Transverse colon (tissue), 4 donors: ENCODE results near the gene TRIM7. TPM values are rescaled to one million over a fixed set of nuclear protein-coding genes. Genes with fewer than 3 reads are reported as not detected.

ENCODE experiments used
- DNase-seq: peaks from one replicate; pipeline ENCODE4 v3.0.0-alpha.2; 2019
- H3K27ac ChIP-seq, 4 donors: fragments of 200-600 bp; sonication (generic); 2 replicates each; pipeline ENCODE4 v1.5.1; 2016 to 2018; ENCODE audit warnings: inconsistent platforms in 4 of 4
- H3K27me3 ChIP-seq: fragments of 200-600 bp; sonication (generic); 2 replicates; pipeline ENCODE4 v1.5.1; 2017; ENCODE audit warnings: inconsistent platforms
- H3K36me3 ChIP-seq, 4 donors: fragments of 200-600 bp; sonication (generic); 2 replicates each; pipeline ENCODE4 v1.5.1; 2017 to 2019; ENCODE audit warnings: inconsistent platforms in 4 of 4
- H3K4me1 ChIP-seq, 4 donors: fragments of 200-600 bp; sonication (generic); 2 replicates each; pipeline ENCODE4 v1.5.1; 2017 to 2020; ENCODE audit warnings: inconsistent platforms in 4 of 4
- H3K4me3 ChIP-seq, 4 donors: fragments of 200-600 bp; sonication (generic); 1 replicate in 1 of 4; 2 replicates in 3 of 4; pipeline versions ENCODE4 v1.5.1 to v1.6.1; 2017 to 2019; ENCODE audit warnings: inconsistent platforms in 4 of 4
- H3K9me3 ChIP-seq, 2 donors: fragments of 200-600 bp; sonication (generic); 2 replicates each; pipeline ENCODE4 v1.5.1; 2017 to 2019; ENCODE audit warnings: inconsistent platforms in 2 of 2
- CTCF ChIP-seq, 5 experiments: fragments of 200-600 bp in 3 of 5; fragments of 450-650 bp in 2 of 5; sonication (generic) in 3 of 5; IDR thresholded peaks; 1 replicate in 2 of 5; 2 replicates in 3 of 5; pipeline ENCODE4 v1.5.1; 2016 to 2017; ENCODE audit warnings: antibody characterized with exemption in 5 of 5, inconsistent platforms in 3 of 5, mild to moderate bottlenecking in 2 of 5, moderate library complexity in 1 of 5
- EP300 ChIP-seq: sonication (generic); formaldehyde crosslinking; IDR thresholded peaks from one replicate; pipeline ENCODE4 v1.6.1; 2017; ENCODE audit warnings: antibody characterized with exemption, low read depth
- POLR2A ChIP-seq: fragments of 450-650 bp; IDR thresholded peaks from one replicate; pipeline ENCODE4 v1.6.1; 2016; ENCODE audit warnings: antibody characterized with exemption, mild to moderate bottlenecking, moderate library complexity
- POLR2AphosphoS5 ChIP-seq, 3 donors: sonication (generic); formaldehyde crosslinking; IDR thresholded peaks; one replicate each; pipeline ENCODE4 v1.6.1; 2016; ENCODE audit warnings: antibody characterized with exemption in 3 of 3
- WGBS, 2 donors: methylation state at CpG; one replicate each; pipeline ENCODE4 v1.1.5; 2018; ENCODE audit warnings: low coverage in 1 of 2; 5-methylcytosine and 5-hydroxymethylcytosine counted together
- in situ Hi-C, 4 donors: fragments of 200-750 bp; cut with MboI; loops; one replicate each; pipeline versions ENCODE4 v1.15.0 to v1.15.1; 2017; ENCODE audit warnings: low sequenced_read_pairs in 3 of 4, low pct_ligation_motif_present in 1 of 4, low pct_unique_long_range_greater_than_20kb in 1 of 4
- intact Hi-C: fragments of 100-400 bp; cut with DNase I; formaldehyde crosslinking; loops from one replicate; pipeline ENCODE4 v1.15.1; 2023; ENCODE audit warnings: low total_unique reads
- total RNA-seq, 4 donors: library from RNA; depleted of rRNA; stranded (reverse); fragments of >200 nt; gene quantifications; one replicate each; pipeline ENCODE4 v1.1.0, GENCODE V29; 2016

The TRIM7 gene
- total RNA-seq, 4 donors from 2014 or later = 2.5 to 16.7 (median 7.5) TPM; not detected in 1

DNA sequence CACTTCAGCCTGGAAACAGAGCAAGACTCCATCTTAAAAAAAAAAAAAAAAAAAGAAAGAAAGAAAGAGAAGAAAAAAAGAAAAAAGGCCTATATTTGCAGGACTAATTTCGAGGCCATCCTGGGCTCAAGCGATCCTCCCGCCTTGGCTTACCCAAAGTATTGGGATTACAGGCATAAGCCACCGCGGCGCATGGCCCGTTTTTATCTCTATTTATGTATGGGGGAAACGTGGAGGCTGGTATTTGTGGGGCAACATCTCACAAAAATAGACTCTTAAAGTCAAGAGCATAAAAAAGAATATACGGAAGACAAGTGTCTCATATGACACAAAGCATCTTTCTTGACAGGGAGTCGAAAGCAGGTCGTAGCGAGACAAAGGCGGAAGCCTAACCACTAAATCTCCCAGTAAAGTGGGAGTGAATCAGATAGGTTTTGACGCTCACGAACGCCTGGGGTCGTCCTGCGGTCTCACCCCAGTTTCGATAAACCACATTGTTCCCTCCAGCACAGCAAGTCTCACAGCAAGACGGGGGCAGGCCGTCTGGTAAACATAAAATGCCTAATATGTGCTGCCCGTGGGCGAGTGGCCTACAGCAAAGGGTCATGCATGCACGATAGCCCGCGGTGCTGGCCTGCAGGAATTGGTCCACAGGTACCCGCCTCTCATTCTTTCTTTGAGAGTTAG lies 16.3 kb upstream of the TRIM7 start:
- TF ChIP-seq POLR2A (no peak), CTCF (IDR thresholded peaks at IDR 0.05) (no peak), EP300 (no peak), POLR2AphosphoS5 (IDR thresholded peaks at IDR 0.05) (no peak)
- Histone ChIP-seq H3K9me3 (no peaks in the 10 kb centered on the region), H3K4me1 (peaks cover 10 to 43% (median 23%) of the 10 kb centered on the region in 4 donors), H3K4me3 (no peak overlapping the region), H3K36me3 (no peaks in the 10 kb centered on the region), H3K27me3 (no peaks in the 10 kb centered on the region), H3K27ac (peak overlapping the region; percentile 93 to 97 (median 95))
- in situ Hi-C loops (no loop called here), intact Hi-C loops (loop anchor here (10.0 kb wide), 1 partner anchor 416 kb away; the partner anchor contains the start of gene MGAT1)
- peak; percentile 23 for DNase-seq
- WGBS, 2 donors = 50 to 76% methylated on average over 12 to 27 of the region's 27 CpGs

DNA sequence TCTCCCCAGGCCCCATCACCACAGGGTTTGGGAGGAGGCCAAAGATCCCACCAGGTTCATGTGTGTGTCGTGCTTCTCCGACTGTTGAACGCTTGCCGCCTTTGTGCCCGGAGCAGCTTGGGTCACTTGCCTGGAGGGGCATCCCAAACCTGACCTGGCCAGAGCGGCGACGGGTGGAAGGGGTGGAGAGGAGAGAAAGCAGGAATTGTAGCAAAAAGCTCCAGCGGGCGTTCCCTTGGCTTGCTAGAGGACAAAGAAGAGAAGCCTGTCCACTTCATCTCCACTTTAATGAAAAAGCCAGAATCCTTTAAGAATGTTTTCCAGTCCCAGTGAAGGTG lies 15.2 kb upstream of the TRIM7 start:
- WGBS, 2 donors = 95% methylated on average over 10 of the region's 10 CpGs; no CpG with 5 or more reads in 1 of the 2 donors
- H3K4me3 ChIP-seq = no peak overlapping the region
- H3K9me3 ChIP-seq = no peaks in the 10 kb centered on the region
- no peaks in the 10 kb centered on the region for H3K27me3 ChIP-seq
- intact Hi-C loops = loop anchor here (10.0 kb wide), 1 partner anchor 415 kb away; the partner anchor contains the start of gene MGAT1
- H3K36me3 ChIP-seq = no peaks in the 10 kb centered on the region
- in situ Hi-C loops = no loop called here
- TF ChIP-seq POLR2A (no peak), CTCF (IDR thresholded peaks at IDR 0.05) (no peak), POLR2AphosphoS5 (IDR thresholded peaks at IDR 0.05) (no peak), EP300 (no peak)
- peaks cover 10 to 44% (median 27%) of the 10 kb centered on the region in 4 donors for H3K4me1 ChIP-seq
- H3K27ac ChIP-seq = no peak overlapping the region
- no peak for DNase-seq

- Histone ChIP-seq H3K9me3 (no peaks in the 10 kb centered on the region), H3K36me3 (no peaks in the 10 kb centered on the region), H3K4me1 (peaks cover 4 to 38% (median 27%) of the 10 kb centered on the region in 4 donors), H3K4me3 (no peak overlapping the region), H3K27me3 (no peaks in the 10 kb centered on the region), H3K27ac (no peak overlapping the region)
- in situ Hi-C loops (no loop called here), intact Hi-C loops (loop anchor here (10.0 kb wide), 1 partner anchor 415 kb away; the partner anchor contains the start of gene MGAT1)
- WGBS, 2 donors = 68 to 81% methylated on average over 20 to 49 of the region's 49 CpGs
- no peak for DNase-seq
- TF ChIP-seq CTCF (IDR thresholded peaks at IDR 0.05) (no peak), EP300 (no peak), POLR2A (no peak), POLR2AphosphoS5 (IDR thresholded peaks at IDR 0.05) (no peak)
Measured at GRCh38 chr5:181219262-181220177, 14.5 kb upstream of the TRIM7 start.

- Histone ChIP-seq H3K27me3 (no peaks in the 10 kb centered on the region), H3K27ac (peak overlapping the region; percentile 71 to 81 (median 75)), H3K4me3 (peak overlapping the region in 3 of 4 donors; percentile 19 to 51 (median 39)), H3K9me3 (no peaks in the 10 kb centered on the region), H3K4me1 (peaks cover 0 to 31% (median 24%) of the 10 kb centered on the region in 4 donors), H3K36me3 (no peaks in the 10 kb centered on the region)
- intact Hi-C loops = no loop called here
- no peak for TF ChIP-seq EP300
- TF ChIP-seq CTCF (IDR thresholded peaks at IDR 0.05) = no peak
- no peak for TF ChIP-seq POLR2A
- TF ChIP-seq POLR2AphosphoS5 (IDR thresholded peaks at IDR 0.05) = no peak
- DNase-seq = no peak
- in situ Hi-C loops = no loop called here
- 32 to 39% methylated on average over 6 to 10 of the region's 10 CpGs for WGBS, 2 donors
Measured at GRCh38 chr5:181218795-181219124, 13.8 kb upstream of the TRIM7 start.
